Testis (tissue), 2 donors: ENCODE results near the gene SIPA1L3.
"Not testable (repeated sequence)": the region's sequence is repeated elsewhere in the genome, so short reads cannot be mapped to it uniquely, and the experiment has no call there.

Source experiments
- POLR2A ChIP-seq: fragments of 450-650 bp; IDR thresholded peaks from one replicate; pipeline ENCODE4 v1.6.1; 2017; ENCODE audit warnings: antibody characterized with exemption, mild to moderate bottlenecking, moderate library complexity
- TF ChIP-seq, protein P1 (sequence below), 3 experiments: fragments of 450-650 bp in 2 of 3; fragments of 200-600 bp in 1 of 3; sonication (generic) in 1 of 3; IDR thresholded peaks; one replicate each; pipeline ENCODE4 v1.5.1; 2016 to 2019; ENCODE audit warnings: antibody characterized with exemption in 3 of 3, mild to moderate bottlenecking in 2 of 3, moderate library complexity in 1 of 3

DNA sequence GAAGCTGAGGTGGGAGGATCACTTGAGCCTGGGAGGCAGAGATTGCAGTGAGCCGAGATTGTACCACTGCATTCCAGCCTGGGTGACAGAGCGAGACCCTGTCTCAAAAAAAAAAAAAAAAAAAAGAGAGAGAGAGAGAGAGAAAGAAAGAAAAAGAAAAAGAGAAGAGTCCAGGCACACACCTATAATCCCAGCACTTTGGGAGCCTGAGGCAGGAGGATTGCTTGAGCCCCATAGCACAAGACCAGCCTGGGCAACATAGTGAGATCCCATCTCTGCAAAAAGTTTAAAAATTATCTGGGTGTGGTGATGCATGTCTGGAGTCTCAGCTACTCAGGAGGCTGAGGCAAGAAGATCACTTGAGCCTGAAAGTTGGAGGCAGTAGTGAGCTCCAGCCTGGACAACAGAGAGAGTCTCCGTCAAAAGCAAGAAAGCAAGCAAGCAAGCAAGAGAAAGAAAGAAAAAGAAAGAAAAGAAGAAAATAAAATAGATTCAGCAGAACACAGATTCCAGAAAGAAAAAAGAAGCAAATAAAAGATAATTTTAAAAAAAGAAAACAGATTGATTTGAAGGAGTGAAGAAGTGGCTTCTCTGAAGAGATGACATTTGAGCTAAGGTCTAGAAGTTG is 323.6 kb downstream of the SIPA1L3 start:
- not testable (repeated sequence) for TF ChIP-seq POLR2A
- TF ChIP-seq, protein P1, sequence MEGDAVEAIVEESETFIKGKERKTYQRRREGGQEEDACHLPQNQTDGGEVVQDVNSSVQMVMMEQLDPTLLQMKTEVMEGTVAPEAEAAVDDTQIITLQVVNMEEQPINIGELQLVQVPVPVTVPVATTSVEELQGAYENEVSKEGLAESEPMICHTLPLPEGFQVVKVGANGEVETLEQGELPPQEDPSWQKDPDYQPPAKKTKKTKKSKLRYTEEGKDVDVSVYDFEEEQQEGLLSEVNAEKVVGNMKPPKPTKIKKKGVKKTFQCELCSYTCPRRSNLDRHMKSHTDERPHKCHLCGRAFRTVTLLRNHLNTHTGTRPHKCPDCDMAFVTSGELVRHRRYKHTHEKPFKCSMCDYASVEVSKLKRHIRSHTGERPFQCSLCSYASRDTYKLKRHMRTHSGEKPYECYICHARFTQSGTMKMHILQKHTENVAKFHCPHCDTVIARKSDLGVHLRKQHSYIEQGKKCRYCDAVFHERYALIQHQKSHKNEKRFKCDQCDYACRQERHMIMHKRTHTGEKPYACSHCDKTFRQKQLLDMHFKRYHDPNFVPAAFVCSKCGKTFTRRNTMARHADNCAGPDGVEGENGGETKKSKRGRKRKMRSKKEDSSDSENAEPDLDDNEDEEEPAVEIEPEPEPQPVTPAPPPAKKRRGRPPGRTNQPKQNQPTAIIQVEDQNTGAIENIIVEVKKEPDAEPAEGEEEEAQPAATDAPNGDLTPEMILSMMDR (IDR thresholded peaks at IDR 0.05) = not testable (repeated sequence)
